Hepatocyte (in vitro differentiated cells): ENCODE measurements around the gene MAP4K3.

Experiments
- CTCF ChIP-seq: fragments of 200-600 bp; sonication (generic); IDR thresholded peaks from 2 replicates; pipeline ENCODE4 v1.5.1; 2016; ENCODE audit warnings: antibody characterized with exemption, mild to moderate bottlenecking; ENCODE audit not compliant: poor library complexity
- EZH2 ChIP-seq: fragments of 200-600 bp; sonication (generic); IDR thresholded peaks from 2 replicates; pipeline ENCODE4 v1.6.1; 2016; ENCODE audit warnings: antibody characterized with exemption, mild to moderate bottlenecking, borderline replicate concordance
- EZH2phosphoT487 ChIP-seq: fragments of 200-600 bp; sonication (generic); IDR thresholded peaks from one replicate; pipeline ENCODE4 v1.6.1; 2018; ENCODE audit warnings: antibody characterized with exemption, mild to moderate bottlenecking, low read depth, moderate library complexity; ENCODE audit not compliant: unreplicated experiment, severe bottlenecking

DNA sequence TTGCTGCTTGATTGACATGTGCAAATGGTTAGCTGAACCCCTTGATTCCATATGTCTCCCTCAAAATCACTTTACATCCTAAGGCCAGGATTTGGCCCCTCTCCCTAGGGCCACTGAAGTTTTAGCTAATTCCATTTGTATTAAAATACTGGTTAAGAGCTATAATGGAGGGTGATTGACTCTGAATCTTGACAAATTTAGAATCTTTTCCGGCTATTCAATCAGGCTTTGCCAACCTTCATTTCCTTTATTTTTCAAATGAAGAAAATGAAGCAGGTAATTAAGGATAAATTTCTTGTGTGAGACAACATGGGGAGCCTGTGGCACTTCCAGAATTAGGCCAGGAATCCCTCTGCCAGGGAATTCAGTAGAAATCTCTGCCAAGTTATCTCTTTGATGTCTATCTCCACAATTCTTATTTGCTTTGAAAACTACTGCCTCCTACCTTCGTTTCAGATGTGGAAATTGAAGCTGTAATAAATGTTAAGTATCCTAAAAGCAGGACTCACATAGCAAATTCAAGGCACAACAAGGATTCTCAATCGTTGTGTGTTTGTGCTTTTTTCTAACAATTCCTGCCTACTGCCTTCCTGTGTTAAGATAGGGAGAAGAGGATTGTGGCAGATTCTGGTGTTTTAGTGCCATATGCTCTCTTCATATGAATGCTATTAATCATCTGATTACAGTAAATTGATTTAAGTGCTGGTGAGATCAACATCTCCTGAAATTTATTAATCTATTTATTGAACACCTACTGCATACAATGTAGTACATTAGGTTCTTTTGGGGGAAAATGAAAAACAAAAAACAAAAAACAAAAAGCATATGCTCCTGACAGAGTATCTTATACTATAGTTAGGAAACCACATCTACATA, 47.8 kb upstream of the MAP4K3 start:
- no peak for TF ChIP-seq EZH2phosphoT487
- TF ChIP-seq CTCF, result no peak
- TF ChIP-seq EZH2, result no peak
